GM12892 (cell line): Measurements from ENCODE around the gene TBX5.
"Not testable (repeated sequence)": the region's sequence is repeated elsewhere in the genome, so short reads cannot be mapped to it uniquely, and the experiment has no call there.

ENCODE experiments used
- POLR2AphosphoS5 ChIP-seq: IDR thresholded peaks from 2 replicates; pipeline ENCODE4 v1.6.1; 2011; ENCODE audit warnings: low read depth, low read length, control low read depth
- TAF1 ChIP-seq: IDR thresholded peaks from 2 replicates; pipeline ENCODE4 v1.6.1; 2011; ENCODE audit warnings: low read depth, mild to moderate bottlenecking, control low read depth, low read length, borderline replicate concordance

GRCh38 chr12:114349239-114349638, 56.7 kb downstream of the TBX5 start:
- TF ChIP-seq TAF1, POLR2AphosphoS5: not testable (repeated sequence)
